Measurements from ENCODE around the gene CCDC149. TPM values are rescaled to one million over a fixed set of nuclear protein-coding genes. Genes with fewer than 3 reads are reported as not detected.

The CCDC149 gene
- total and polyA plus RNA-seq, 2 of the 4 experiments (the other 2 are of a cell fraction): 6.7 to 7.0 TPM

DNA sequence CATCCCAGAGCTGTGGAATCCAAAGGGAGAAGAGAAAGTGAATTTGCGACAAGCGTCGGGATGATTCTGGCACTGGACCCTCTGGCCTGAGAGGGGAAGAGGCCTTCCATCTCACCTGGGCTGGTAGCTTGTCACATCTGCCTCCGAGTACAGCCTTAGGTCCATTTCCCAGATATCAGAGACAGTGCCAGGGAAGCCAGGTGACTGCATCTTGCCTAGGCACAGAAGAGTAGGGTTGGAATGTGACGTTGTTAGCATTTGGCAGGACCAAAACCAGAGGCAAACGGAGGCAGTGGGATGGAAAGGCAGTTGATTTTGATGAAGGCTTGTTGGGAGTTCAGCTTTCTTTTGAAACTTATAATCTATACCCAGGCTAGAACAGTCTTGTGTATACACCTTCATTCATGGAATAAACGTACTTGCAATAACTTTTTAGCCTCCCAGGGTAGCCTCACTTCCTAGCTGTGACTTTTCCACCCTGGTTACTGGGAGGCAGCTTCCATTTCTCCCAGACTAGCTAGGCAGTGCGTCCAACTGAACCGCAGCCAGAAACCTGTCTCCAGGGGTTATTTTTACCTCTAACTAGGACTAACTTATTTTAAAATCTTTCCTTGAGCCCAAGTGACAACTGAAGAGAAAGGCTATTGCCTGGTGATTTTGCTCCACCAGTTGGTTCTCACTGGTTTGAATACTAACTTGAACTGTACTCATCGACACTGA lies 111.5 kb downstream of the CCDC149 start:
- H4K20me1 ChIP-seq (ENCODE audit: insufficient read depth, low read length): no peaks in the 10 kb centered on the region
- no peak overlapping the region for H2AK5ac ChIP-seq (ENCODE audit: low read depth, low read length)
- H3K27me3 ChIP-seq (ENCODE audit: control insufficient read depth, insufficient read depth, low read length): no peaks in the 10 kb centered on the region; the same call in 1 of the 2 replicates
- no peaks in the 10 kb centered on the region for H3K79me1 ChIP-seq (ENCODE audit: low read depth in 1 of 2, low read length in 2 of 2)
- H3K18ac ChIP-seq (ENCODE audit: low read depth, low read length): no peak overlapping the region
- no peak overlapping the region for H2BK15ac ChIP-seq (ENCODE audit: low read depth, low read length)
- no TSS peak for BruUV-seq (replicated peaks)
- CTCF ChIA-PET: interaction anchor here (0.5 kb wide), 1 partner anchor 47 kb away, joined by 10 read pairs; no protein-coding TSS in a partner anchor
- peaks cover 2% of the 10 kb centered on the region; the same call in 1 of the 2 replicates for H3K4me1 ChIP-seq (ENCODE audit: control insufficient read depth, insufficient read depth, low read length)
- H3K36me3 ChIP-seq (ENCODE audit: control insufficient read depth, insufficient read depth, low read length): no peaks in the 10 kb centered on the region; the same call in 1 of the 2 replicates
- no peaks in the 10 kb centered on the region for H3K9me3 ChIP-seq (ENCODE audit: control insufficient read depth, insufficient read depth, low read length)
- DNase-seq (no peak), ATAC-seq (ENCODE audit: low read depth) (no peak)
- H4K5ac ChIP-seq (ENCODE audit: low read depth, low read length): no peak overlapping the region
- TF ChIP-seq NFE2L2 (IDR thresholded peaks at IDR 0.05; ENCODE audit: low read depth, low read length): no peak
- no peak for TF ChIP-seq BHLHE40 (IDR thresholded peaks at IDR 0.05; ENCODE audit: low read depth, low read length)
- TF ChIP-seq, protein P1, sequence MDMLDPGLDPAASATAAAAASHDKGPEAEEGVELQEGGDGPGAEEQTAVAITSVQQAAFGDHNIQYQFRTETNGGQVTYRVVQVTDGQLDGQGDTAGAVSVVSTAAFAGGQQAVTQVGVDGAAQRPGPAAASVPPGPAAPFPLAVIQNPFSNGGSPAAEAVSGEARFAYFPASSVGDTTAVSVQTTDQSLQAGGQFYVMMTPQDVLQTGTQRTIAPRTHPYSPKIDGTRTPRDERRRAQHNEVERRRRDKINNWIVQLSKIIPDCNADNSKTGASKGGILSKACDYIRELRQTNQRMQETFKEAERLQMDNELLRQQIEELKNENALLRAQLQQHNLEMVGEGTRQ (IDR thresholded peaks at IDR 0.05; ENCODE audit: low read depth, low read length): no peak
- no peak for TF ChIP-seq CHD1 (IDR thresholded peaks at IDR 0.05; ENCODE audit: low read depth, low read length)
- TF ChIP-seq MXI1 (IDR thresholded peaks at IDR 0.05; ENCODE audit: borderline replicate concordance, low read depth, low read length): no peak
- TF ChIP-seq FOS (IDR thresholded peaks at IDR 0.05; ENCODE audit: low read depth, low read length): no peak
- no peak for TF ChIP-seq MAFK (IDR thresholded peaks at IDR 0.05; ENCODE audit: low read depth, low read length)
- no peak for TF ChIP-seq CEBPB (IDR thresholded peaks at IDR 0.05; ENCODE audit: low read depth, low read length)
- TF ChIP-seq RFX5 (IDR thresholded peaks at IDR 0.05; ENCODE audit: low read depth, low read length): no peak
- TF ChIP-seq POLR2A (IDR thresholded peaks at IDR 0.05; ENCODE audit: low read depth, low read length): no peak
- no peak for TF ChIP-seq RAD21 (IDR thresholded peaks at IDR 0.05; ENCODE audit: low read length)
- TF ChIP-seq MAZ (IDR thresholded peaks at IDR 0.05; ENCODE audit: borderline replicate concordance, low read depth, low read length): no peak
- TF ChIP-seq RCOR1 (IDR thresholded peaks at IDR 0.05; ENCODE audit: insufficient replicate concordance, low read length): no peak
- no peak for TF ChIP-seq SMC3 (IDR thresholded peaks at IDR 0.05; ENCODE audit: low read depth, low read length)
- H2BK5ac ChIP-seq (ENCODE audit: low read depth, low read length, poor library complexity, severe bottlenecking): no peak overlapping the region
- no peak overlapping the region for H3K23ac ChIP-seq (ENCODE audit: low read depth, low read length)
- no peak overlapping the region for H4K91ac ChIP-seq (ENCODE audit: insufficient read depth, low read depth, low read length)
- no peak overlapping the region for H3K4me2 ChIP-seq (ENCODE audit: low read depth, low read length)
- 82% methylated on average over 2 of the region's 10 CpGs; no CpG with 5 or more reads in 1 of the 2 experiments for WGBS, 2 experiments (ENCODE audit: extremely low coverage in 2 of 2, insufficient read length in 1 of 2)
- intact Hi-C loops (cut with micrococcal nuclease): no loop called here
- H4K8ac ChIP-seq (ENCODE audit: low read depth in 2 of 2, low read length in 2 of 2): no peak overlapping the region
- POLR2A ChIA-PET (ENCODE audit: unreplicated experiment): no interaction called here
- no peak overlapping the region for H3K4ac ChIP-seq (ENCODE audit: low read depth, low read length)
- H3K27ac ChIP-seq (ENCODE audit: insufficient read depth, low read length): no peak overlapping the region
- dilution Hi-C loops (cut with HindIII; ENCODE audit: low sequenced_read_pairs, unreplicated experiment): no loop called here
- no peak overlapping the region for H2AK9ac ChIP-seq (replicated peaks; ENCODE audit: low read depth, low read length, poor library complexity)
- H2BK120ac ChIP-seq (ENCODE audit: low read depth, low read length): 0 out of 2 replicates have a peak overlapping the region, but pooled peaks have one; percentile 10
- no peak overlapping the region for H3K56ac ChIP-seq (ENCODE audit: extremely low read depth, insufficient read depth, low read length)
- H2AFZ ChIP-seq (replicated peaks; ENCODE audit: low read length, poor library complexity): no peak overlapping the region
- H3K9ac ChIP-seq (ENCODE audit: low read depth, low read length): no peak overlapping the region
- peaks cover 4% of the 10 kb centered on the region; the same call in 1 of the 2 replicates for H3K9me1 ChIP-seq (ENCODE audit: insufficient read depth, low read length)
- no peak overlapping the region for H3K14ac ChIP-seq (replicated peaks; ENCODE audit: low read depth, low read length)
- no peak overlapping the region for H3K4me3 ChIP-seq (ENCODE audit: insufficient read depth, low read depth, low read length)
- no peak overlapping the region for H2BK20ac ChIP-seq (ENCODE audit: low read depth, low read length)
- in situ Hi-C loops (cut with MboI; ENCODE audit: low sequenced_read_pairs): no loop called here

Data from IMR-90 (cell line).